Mammary epithelial cell (primary cell): Measurements from ENCODE around the gene TSC1.

Experiments used
- CTCF ChIP-seq, 2 donors: IDR thresholded peaks in 1 of 2; conservative IDR thresholded peaks in 1 of 2; 2 replicates each; pipeline ENCODE4 v1.5.1; 2011 to 2012; ENCODE audit warnings: inconsistent platforms in 2 of 2, low read length in 2 of 2, mild to moderate bottlenecking in 2 of 2, control low read depth in 1 of 2, low read depth in 1 of 2; ENCODE audit not compliant: insufficient read depth in 1 of 2; ENCODE audit errors: extremely low read depth in 1 of 2
- EZH2 ChIP-seq: IDR thresholded peaks from 2 replicates; pipeline ENCODE4 v1.6.1; 2012; ENCODE audit warnings: low read length, inconsistent platforms, borderline replicate concordance

GRCh38 chr9:132942541-132943182 is 1.8 kb downstream of the TSC1 start:
- TF ChIP-seq CTCF (conservative IDR thresholded peaks at IDR 0.05 in 1 of 2, IDR thresholded peaks at IDR 0.05 in 1 of 2; ENCODE audit: extremely low read depth in 1 of 2, insufficient read depth in 1 of 2, low read depth in 1 of 2, low read length in 2 of 2) (no peak), EZH2 (no peak)
